ENCODE data around the gene OR8D2. TPM values are rescaled to one million over a fixed set of nuclear protein-coding genes. Genes with fewer than 3 reads are reported as not detected.
"Not testable (repeated sequence)": the region's sequence is repeated elsewhere in the genome, so short reads cannot be mapped to it uniquely, and the experiment has no call there.

Gene OR8D2
- polyA plus RNA-seq, 3 donors = not detected

DNA sequence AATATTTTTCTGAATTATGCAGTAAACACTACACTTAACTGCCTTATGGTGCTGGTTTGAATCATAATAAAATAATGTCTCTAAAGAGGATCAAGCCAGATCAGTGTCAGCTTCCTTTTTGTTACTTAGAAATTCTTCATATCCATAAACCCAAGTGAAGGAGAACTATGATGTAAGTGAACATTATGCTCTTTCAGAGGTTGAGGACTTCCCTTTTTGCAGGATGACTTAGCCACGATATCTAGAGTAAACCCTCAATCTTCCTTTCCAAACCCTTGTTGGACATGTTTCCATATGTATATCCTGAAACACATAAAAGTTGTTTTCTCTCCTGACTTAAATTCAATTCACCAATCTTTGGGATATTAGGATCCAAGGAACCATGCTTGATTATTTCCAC lies 25.3 kb downstream of the OR8D2 start:
- no peak for DNase-seq (ENCODE audit: low read depth in 3 of 3, low spot score in 2 of 3)

GRCh38 chr11:124285610-124286344 lies 34.2 kb downstream of the OR8D2 start:
- no peak for DNase-seq (ENCODE audit: low read depth in 3 of 3, low spot score in 2 of 3)

DNA sequence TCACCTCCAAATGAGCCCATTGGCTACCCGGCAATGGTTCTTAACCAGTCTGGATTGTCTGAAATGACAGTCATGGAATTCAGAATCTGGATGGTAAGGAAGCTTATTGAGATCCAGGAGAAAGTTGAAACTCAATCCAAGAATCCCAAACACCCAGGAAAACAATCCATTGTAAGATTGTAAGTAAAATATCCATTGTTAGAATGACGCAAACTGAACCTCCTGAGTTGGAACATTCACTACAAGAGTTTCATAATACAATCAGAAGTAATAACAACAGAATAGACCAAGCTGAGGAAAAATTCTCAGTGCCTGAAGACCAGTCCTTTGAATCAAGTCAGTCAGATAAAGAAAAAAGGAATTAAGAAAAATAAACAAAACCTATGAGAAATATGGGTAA lies 41.7 kb downstream of the OR8D2 start:
- no peak for DNase-seq (ENCODE audit: low read depth in 3 of 3, low spot score in 2 of 3)

- no peak for DNase-seq (ENCODE audit: low read depth in 3 of 3, low spot score in 2 of 3)
Measured at GRCh38 chr11:124277804-124278203, 42.2 kb downstream of the OR8D2 start.

DNA sequence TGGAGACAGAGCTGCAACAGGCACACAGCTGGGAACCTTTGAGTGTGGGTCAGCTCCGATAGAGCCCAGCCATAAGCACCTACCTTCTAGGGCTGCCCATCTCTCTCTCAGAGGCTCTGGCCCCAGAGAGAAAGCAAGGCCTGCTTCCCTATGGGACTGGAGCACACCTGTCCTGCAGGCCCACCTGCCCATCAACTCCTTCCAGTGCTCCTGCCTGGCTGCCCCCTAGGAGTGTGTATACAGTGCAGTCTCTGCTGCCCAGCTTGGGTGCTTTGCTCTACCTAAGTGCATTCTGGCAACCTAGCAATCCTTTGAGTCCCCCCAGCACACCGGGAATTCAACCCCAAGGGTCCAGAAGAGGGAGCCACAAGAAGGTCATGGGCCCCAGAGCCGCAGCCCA lies 42.8 kb downstream of the OR8D2 start:
- DNase-seq (ENCODE audit: low read depth in 3 of 3, low spot score in 2 of 3) = no peak

GRCh38 chr11:124276081-124276480 lies 43.9 kb downstream of the OR8D2 start:
- no peak for DNase-seq (ENCODE audit: low read depth in 3 of 3, low spot score in 2 of 3)

DNA sequence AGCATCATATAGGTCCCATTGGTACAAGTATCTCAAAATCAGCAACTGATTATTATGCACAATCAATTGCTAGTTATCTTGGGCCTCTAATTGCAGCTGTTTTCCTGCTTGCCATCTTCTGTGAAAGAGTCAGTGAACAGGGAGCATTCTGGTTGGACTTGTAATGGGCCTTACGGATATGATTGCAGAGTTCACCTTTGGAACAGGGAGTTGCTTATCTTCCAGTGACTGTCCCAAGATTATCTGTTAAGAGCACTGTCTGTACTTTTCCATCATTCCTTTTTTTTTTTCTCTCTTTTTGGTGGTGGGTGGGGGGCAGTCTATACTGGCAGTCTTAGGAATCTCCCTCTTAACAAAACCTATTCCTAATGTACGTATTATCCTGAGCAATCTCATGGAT lies 46.0 kb downstream of the OR8D2 start:
- no peak for DNase-seq (ENCODE audit: low read depth in 3 of 3, low spot score in 2 of 3)

DNA sequence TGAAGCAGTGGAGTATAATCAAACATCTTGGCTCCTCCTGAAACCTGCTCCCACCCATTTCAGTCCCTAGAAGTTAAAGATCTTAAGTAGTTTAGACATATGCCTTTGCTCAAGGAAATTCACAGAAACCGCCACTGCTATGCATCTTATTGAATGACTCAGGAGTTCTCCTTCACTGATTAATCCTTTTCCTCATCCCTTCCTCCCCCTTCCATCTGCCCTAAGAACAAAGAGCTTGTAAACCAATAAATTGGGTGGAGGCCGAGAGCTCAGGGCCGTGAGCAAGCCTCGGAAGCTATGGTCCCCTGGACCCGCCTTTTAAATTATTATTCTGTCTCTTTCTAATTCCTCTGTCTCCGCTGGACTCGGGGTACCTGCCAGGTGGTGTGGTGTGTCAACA lies 49.1 kb downstream of the OR8D2 start:
- not testable (repeated sequence) for DNase-seq (ENCODE audit: low read depth in 3 of 3, low spot score in 2 of 3)

Other genes starting within 250 kb of the OR8D2 start
- 10 to 100 TPM; 14.6 to 17.1 (median 15.8) TPM for gene VWA5A, start 204.7 kb downstream of the OR8D2 start, polyA plus RNA-seq (ENCODE audit: insufficient read length in 3 of 3)
- not detected for gene OR10D3, start 136.9 kb downstream of the OR8D2 start, polyA plus RNA-seq (ENCODE audit: insufficient read length in 3 of 3)
- not detected for gene OR8G1, start 79.1 kb downstream of the OR8D2 start, polyA plus RNA-seq (ENCODE audit: insufficient read length in 3 of 3)
- not detected for gene OR8G5, start 63.8 kb downstream of the OR8D2 start, polyA plus RNA-seq (ENCODE audit: insufficient read length in 3 of 3)
- gene OR8D1, start 6.2 kb downstream of the OR8D2 start, polyA plus RNA-seq (ENCODE audit: insufficient read length in 3 of 3) = not detected
- gene OR8B2, start 64.3 kb upstream of the OR8D2 start, polyA plus RNA-seq (ENCODE audit: insufficient read length in 3 of 3) = not detected
- gene OR8B3, start 78.8 kb upstream of the OR8D2 start, polyA plus RNA-seq (ENCODE audit: insufficient read length in 3 of 3) = not detected
- not detected for gene OR8B4, start 104.7 kb upstream of the OR8D2 start, polyA plus RNA-seq (ENCODE audit: insufficient read length in 3 of 3)
- under 1 TPM in 1 of 3 donors, not detected in 2; 0.03 TPM for gene OR8B8, start 125.5 kb upstream of the OR8D2 start, polyA plus RNA-seq (ENCODE audit: insufficient read length in 3 of 3)
- gene OR8B12, start 223.5 kb upstream of the OR8D2 start, polyA plus RNA-seq (ENCODE audit: insufficient read length in 3 of 3) = not detected
- under 1 TPM in 2 of 3 donors, not detected in 1; 0.03 TPM for gene OR8A1, start 249.8 kb upstream of the OR8D2 start, polyA plus RNA-seq (ENCODE audit: insufficient read length in 3 of 3)